Umbilical cord (tissue), 2 donors: Measurements from ENCODE around the gene RGMB. TPM values are rescaled to one million over a fixed set of nuclear protein-coding genes. Genes with fewer than 3 reads are reported as not detected.
A peak's percentile ranks its signal among the peaks of the same experiment; 100 is the strongest.
"Not testable (repeated sequence)": the region's sequence is repeated elsewhere in the genome, so short reads cannot be mapped to it uniquely, and the experiment has no call there.

ENCODE experiments used
- DNase-seq: peaks from one replicate; pipeline ENCODE4 v3.0.0-alpha.2; 2015; ENCODE audit warnings: low spot score
- total RNA-seq: library from RNA; depleted of rRNA; stranded (reverse); fragments of >200 nt; gene quantifications from one replicate; pipeline ENCODE4 v1.2.3, GENCODE V29; 2014; ENCODE audit warnings: low replicate concordance; ENCODE audit not compliant: insufficient read depth

RGMB gene
- 10.6 TPM for total RNA-seq

DNA sequence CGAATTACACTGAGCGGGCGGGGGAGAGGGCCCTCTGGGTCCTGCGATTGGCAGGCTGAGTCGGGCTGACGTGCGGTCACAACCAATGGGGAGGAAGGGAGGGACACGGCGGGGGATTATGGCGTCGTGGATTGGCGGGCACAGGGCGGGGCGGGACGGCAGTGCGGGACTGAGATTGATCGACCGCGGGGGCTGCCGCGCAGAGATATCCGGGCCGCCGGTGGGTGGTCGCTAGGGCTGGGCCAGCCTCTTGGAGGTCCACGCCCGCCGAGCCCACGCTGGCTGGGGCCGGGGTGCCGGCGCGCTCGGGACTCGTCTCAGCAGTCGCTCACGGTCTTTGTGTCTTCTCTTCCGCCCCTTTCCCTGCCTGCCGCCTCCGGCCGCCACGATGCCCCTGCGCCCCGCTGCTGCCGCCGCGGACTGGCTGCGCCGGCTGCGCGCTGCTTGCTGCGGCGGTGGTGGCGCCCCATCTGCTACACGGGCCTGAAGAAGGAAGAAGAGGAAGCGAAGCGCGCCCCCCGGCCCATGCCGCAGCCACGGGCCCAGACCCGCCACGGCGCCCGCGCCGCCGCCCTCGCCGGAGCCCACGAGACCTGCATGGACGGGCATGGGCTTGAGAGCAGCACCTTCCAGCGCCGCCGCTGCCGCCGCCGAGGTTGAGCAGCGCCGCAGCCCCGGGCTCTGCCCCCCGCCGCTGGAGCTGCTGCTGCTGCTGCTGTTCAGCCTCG is at the start of gene RGMB:
Gene RGMB, plus strand, starts transcription at position 200 of the 728 bp plus-strand sequence. Its CDS starts 408 bp downstream, at position 608.
- peak; percentile 100 for DNase-seq

DNA sequence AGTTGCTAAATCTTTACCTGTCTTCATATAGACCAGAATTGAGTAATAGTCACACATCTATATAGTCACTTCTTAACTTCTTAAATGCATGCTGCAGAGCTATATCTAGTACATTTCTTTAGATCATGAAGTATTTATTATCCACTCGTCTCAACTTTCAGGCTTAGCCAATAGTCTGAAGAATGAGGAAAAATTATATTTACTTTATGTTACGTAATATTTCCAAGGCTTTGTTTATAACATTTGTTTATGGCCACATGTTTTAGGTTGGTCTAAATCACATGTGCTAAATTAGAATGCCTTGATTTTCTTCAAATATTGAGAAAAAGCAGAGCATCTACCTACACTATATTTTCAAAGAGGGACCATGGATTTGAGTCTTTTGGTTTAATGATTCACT is 47.2 kb upstream of the RGMB start:
- DNase-seq: no peak

DNA sequence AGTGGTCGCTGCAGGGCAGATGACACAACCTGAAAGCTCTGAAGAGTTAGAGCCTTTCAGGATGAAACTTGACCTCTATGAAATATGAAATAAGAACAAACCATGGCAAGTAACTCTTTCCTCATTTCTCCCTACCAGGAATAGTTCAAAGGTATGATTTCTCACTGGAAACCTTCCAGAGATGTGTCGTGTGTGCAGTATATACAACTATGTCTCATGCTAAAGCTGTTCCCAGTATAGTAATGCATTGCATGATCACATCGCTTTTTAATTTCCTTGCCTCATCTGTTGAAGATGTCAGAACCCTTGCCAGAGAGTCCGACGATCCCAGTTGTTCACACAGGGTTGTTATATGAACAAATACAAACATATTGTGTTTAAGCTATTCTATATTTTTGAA is 45.8 kb upstream of the RGMB start:
- no peak for DNase-seq

- no peak for DNase-seq
Observed at GRCh38 chr5:98734646-98735045, 38.8 kb upstream of the RGMB start.

GRCh38 chr5:98735806-98736507 is 37.5 kb upstream of the RGMB start:
- DNase-seq: no peak

DNA sequence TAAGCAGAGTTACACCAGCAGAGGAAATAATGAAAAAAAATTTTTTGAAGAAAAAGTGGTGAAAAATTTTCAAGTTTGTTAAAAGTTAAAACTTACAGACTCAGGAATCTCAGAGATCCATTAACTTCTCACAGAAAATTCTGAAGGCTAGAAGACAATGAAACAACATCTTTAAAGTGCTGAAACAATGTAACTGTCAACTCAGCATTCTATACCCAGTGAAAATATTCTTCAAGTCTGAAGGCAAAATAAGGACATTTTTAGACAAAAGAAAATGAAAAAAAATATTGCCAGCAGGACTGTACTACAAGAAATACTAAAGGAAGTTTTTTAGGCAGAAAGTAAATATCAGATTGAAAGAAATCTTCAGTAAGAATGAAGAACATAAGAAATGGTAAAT is 36.7 kb upstream of the RGMB start:
- DNase-seq: no peak

- DNase-seq: not testable (repeated sequence)
Observed at GRCh38 chr5:98737441-98737840, 36.0 kb upstream of the RGMB start.

- DNase-seq: not testable (repeated sequence)
Observed at GRCh38 chr5:98738481-98739149, 34.8 kb upstream of the RGMB start.

GRCh38 chr5:98741926-98742325 is 31.5 kb upstream of the RGMB start:
- DNase-seq: no peak

- no peak for DNase-seq
Observed at GRCh38 chr5:98742396-98743073, 30.9 kb upstream of the RGMB start.

DNA sequence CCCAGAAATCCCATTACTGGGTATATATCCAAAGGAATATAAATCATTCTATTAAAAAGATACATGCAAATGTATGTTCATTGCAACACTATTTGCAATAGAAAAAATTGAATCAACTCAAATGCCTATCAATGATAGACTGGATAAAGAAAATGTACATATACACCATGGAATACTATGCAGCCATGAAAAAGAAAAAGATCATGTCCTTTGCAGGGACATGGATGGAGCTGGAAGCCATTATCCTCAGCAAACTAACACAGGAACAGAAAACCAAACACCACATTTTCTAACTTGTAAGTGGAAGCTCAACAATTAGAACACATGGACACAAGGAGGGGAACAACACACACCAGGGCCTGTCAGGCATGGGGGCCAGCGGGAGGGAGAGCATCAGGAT is 25.2 kb upstream of the RGMB start:
- not testable (repeated sequence) for DNase-seq

GRCh38 chr5:98749046-98749445 is 24.4 kb upstream of the RGMB start:
- DNase-seq: no peak

GRCh38 chr5:98750693-98751092 is 22.8 kb upstream of the RGMB start:
- DNase-seq: no peak

GRCh38 chr5:98752331-98752730 is 21.1 kb upstream of the RGMB start:
- DNase-seq: not testable (repeated sequence)

DNA sequence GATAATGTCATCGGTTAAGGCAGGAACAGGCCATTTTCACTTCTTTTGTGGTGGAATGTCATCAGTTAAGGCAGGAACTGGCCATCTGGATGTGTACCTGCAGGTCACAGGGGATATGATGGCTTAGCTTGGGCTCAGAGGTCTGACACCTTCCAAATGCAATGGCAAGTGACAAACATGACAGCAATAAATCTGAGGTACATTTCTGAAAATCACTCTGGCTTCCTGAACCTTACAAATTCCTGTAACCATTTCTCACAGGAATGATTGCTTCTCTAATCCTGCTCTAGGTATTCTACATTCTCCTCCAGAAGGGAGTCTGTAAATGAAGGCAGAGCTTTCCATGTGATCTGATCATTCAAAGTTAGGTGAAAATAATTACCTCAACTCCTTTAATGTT is 20.7 kb upstream of the RGMB start:
- DNase-seq: not testable (repeated sequence)

DNA sequence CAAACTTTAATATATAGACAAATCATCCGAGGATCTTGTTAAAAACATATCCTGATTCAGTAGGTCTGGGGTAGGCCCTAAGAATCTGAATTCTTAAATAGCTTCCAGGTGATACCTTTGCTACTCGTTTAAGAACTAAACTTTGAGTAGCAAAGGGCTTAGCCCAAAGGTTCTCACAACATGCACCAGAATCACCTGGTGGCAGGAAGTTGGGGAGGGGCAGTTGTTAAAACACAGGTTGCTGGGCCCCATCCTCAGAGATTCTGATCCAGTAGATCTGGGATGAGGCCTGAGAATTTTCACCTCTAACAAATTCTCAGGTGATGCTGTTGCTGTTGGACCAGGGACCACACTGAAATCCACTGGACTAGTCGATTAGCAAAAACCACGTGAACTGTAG is 20.0 kb upstream of the RGMB start:
- no peak for DNase-seq

- no peak for DNase-seq
Observed at GRCh38 chr5:98755406-98755805, 18.1 kb upstream of the RGMB start.

- DNase-seq: no peak
Observed at GRCh38 chr5:98757978-98758377, 15.5 kb upstream of the RGMB start.

DNA sequence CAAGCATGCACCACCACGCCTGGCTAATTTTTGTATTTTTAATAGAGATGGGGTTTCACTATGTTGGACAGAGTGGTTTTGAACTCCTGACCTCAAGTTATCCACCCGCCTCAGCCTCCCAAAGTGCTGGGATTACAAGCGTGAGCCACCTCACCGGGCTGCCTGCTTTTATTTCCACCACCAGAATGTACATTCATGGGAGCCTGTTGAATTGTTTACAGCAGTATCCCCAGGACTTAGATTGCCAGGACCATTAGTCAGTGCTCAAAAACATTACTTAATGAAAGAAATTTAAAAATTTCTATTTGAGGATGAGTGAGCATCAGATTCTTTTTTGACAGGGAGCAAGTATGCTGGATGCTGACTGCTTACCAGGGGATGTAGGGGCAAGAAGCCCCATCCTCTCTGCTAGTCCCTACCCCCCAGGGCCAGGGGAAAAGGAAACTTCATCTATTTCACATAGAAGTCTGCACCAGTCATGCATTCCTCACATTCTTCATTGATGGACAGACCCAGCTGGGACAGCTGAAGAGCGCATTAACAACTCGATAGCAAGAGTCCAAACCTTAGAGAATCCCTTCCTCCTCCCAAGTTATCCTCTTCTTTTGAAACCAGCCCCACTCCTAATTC is 10.3 kb upstream of the RGMB start:
- no peak for DNase-seq

- DNase-seq: no peak
Observed at GRCh38 chr5:98765815-98766214, 7.6 kb upstream of the RGMB start.

- no peak for DNase-seq
Observed at GRCh38 chr5:98767581-98767980, 5.9 kb upstream of the RGMB start.
